Transverse colon (tissue), 4 donors: ENCODE measurements around the gene SLC38A10. TPM values are rescaled to one million over a fixed set of nuclear protein-coding genes. Genes with fewer than 3 reads are reported as not detected.

ENCODE experiments used
- DNase-seq: peaks from one replicate; pipeline ENCODE4 v3.0.0-alpha.2; 2019
- H3K27ac ChIP-seq, 4 donors: fragments of 200-600 bp; sonication (generic); 2 replicates each; pipeline ENCODE4 v1.5.1; 2016 to 2018; ENCODE audit warnings: inconsistent platforms in 4 of 4
- H3K27me3 ChIP-seq: fragments of 200-600 bp; sonication (generic); 2 replicates; pipeline ENCODE4 v1.5.1; 2017; ENCODE audit warnings: inconsistent platforms
- H3K36me3 ChIP-seq, 4 donors: fragments of 200-600 bp; sonication (generic); 2 replicates each; pipeline ENCODE4 v1.5.1; 2017 to 2019; ENCODE audit warnings: inconsistent platforms in 4 of 4
- H3K4me1 ChIP-seq, 4 donors: fragments of 200-600 bp; sonication (generic); 2 replicates each; pipeline ENCODE4 v1.5.1; 2017 to 2020; ENCODE audit warnings: inconsistent platforms in 4 of 4
- H3K4me3 ChIP-seq, 4 donors: fragments of 200-600 bp; sonication (generic); 1 replicate in 1 of 4; 2 replicates in 3 of 4; pipeline versions ENCODE4 v1.5.1 to v1.6.1; 2017 to 2019; ENCODE audit warnings: inconsistent platforms in 4 of 4
- H3K9me3 ChIP-seq, 2 donors: fragments of 200-600 bp; sonication (generic); 2 replicates each; pipeline ENCODE4 v1.5.1; 2017 to 2019; ENCODE audit warnings: inconsistent platforms in 2 of 2
- EP300 ChIP-seq: sonication (generic); formaldehyde crosslinking; IDR thresholded peaks from one replicate; pipeline ENCODE4 v1.6.1; 2017; ENCODE audit warnings: antibody characterized with exemption, low read depth
- POLR2A ChIP-seq: fragments of 450-650 bp; IDR thresholded peaks from one replicate; pipeline ENCODE4 v1.6.1; 2016; ENCODE audit warnings: antibody characterized with exemption, mild to moderate bottlenecking, moderate library complexity
- POLR2AphosphoS5 ChIP-seq, 3 donors: sonication (generic); formaldehyde crosslinking; IDR thresholded peaks; one replicate each; pipeline ENCODE4 v1.6.1; 2016; ENCODE audit warnings: antibody characterized with exemption in 3 of 3
- WGBS, 2 donors: methylation state at CpG; one replicate each; pipeline ENCODE4 v1.1.5; 2018; ENCODE audit warnings: low coverage in 1 of 2; 5-methylcytosine and 5-hydroxymethylcytosine counted together
- in situ Hi-C, 4 donors: fragments of 200-750 bp; cut with MboI; loops; one replicate each; pipeline versions ENCODE4 v1.15.0 to v1.15.1; 2017; ENCODE audit warnings: low sequenced_read_pairs in 3 of 4, low pct_ligation_motif_present in 1 of 4, low pct_unique_long_range_greater_than_20kb in 1 of 4
- intact Hi-C: fragments of 100-400 bp; cut with DNase I; formaldehyde crosslinking; loops from one replicate; pipeline ENCODE4 v1.15.1; 2023; ENCODE audit warnings: low total_unique reads
- total RNA-seq, 4 donors: library from RNA; depleted of rRNA; stranded (reverse); fragments of >200 nt; gene quantifications; one replicate each; pipeline ENCODE4 v1.1.0, GENCODE V29; 2016
- TF ChIP-seq, protein P1 (sequence below), 5 experiments: fragments of 200-600 bp in 3 of 5; fragments of 450-650 bp in 2 of 5; sonication (generic) in 3 of 5; IDR thresholded peaks; 1 replicate in 2 of 5; 2 replicates in 3 of 5; pipeline ENCODE4 v1.5.1; 2016 to 2017; ENCODE audit warnings: antibody characterized with exemption in 5 of 5, inconsistent platforms in 3 of 5, mild to moderate bottlenecking in 2 of 5, moderate library complexity in 1 of 5

The SLC38A10 gene
- total RNA-seq, 4 donors from 2014 or later = 94.9 to 113 (median 98.9) TPM

DNA sequence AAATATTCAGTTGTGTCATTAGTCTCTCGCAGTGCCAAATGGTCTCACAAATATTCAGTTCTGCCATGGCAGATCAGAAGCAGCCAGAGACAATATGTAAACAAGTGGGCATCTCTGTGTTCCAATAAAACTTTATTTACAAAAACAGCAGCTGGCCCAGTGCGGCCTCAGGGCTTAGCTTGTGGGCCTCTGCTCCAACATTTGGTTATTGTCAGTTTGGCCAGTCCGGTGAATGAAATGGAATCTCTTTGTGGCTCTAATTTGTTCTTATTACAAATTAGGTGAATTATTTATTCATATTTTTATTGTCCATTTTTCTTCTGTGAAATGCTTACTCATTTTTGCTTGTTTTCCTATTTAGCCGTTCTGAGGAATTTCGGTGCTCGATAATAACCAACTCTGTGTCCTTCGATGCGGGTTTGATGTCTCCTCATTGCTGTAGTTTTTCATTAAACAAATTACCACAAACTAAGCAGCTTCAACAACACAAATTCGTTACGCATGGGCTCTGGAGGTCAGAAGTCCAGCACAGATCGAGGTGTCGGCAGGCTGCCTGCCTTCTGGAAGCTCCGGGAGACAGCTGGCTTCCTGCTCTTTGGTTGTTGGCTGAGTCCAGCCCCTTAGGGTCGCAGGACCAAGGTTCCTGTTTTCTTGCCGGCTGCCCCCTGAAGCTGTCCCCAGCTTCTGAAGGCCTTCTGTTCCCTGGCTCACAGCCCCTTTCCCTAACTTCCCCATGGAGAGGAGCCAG, 4.1 kb upstream of the SLC38A10 start:
- no peak overlapping the region for H3K27ac ChIP-seq
- intact Hi-C loops = loop anchor here (10.0 kb wide), 2 partner anchors 64 to 96 kb away; partner anchors contain the start of genes BAHCC1, NDUFAF8 and TEPSIN

DNA sequence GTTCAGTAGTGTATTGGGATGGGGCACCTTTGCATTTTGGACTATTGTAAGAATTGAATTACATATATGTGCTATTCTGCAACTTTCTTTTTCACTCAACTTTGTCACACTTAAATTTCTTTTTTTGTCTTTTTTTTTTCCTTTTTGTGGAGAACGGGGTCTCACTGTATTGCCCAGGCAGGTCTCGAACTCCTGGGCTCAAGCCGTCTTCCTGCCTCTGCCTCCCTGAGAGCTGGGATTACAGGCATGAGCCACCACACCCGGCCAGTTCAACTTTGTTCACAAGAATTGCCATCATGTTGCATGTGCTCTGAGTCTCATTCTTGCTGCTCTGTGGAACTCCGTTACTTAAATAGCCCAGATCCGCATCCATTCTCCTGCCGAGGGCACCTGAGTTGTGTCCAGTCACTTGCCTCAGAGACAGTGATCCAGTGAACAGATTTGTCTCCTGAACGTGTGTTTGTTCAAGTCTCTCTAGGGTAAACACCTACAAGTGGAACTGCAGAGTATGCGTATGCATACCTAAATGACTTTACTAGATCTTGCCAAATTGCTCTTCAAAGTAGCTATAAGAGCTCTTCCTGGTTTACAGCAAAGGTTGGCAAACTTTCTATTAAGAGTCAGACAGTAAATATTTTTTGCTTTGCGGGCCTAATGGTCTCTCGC, 3.4 kb upstream of the SLC38A10 start:
- TF ChIP-seq POLR2A (no peak), POLR2AphosphoS5 (IDR thresholded peaks at IDR 0.05) (no peak), EP300 (no peak)
- TF ChIP-seq, protein P1, sequence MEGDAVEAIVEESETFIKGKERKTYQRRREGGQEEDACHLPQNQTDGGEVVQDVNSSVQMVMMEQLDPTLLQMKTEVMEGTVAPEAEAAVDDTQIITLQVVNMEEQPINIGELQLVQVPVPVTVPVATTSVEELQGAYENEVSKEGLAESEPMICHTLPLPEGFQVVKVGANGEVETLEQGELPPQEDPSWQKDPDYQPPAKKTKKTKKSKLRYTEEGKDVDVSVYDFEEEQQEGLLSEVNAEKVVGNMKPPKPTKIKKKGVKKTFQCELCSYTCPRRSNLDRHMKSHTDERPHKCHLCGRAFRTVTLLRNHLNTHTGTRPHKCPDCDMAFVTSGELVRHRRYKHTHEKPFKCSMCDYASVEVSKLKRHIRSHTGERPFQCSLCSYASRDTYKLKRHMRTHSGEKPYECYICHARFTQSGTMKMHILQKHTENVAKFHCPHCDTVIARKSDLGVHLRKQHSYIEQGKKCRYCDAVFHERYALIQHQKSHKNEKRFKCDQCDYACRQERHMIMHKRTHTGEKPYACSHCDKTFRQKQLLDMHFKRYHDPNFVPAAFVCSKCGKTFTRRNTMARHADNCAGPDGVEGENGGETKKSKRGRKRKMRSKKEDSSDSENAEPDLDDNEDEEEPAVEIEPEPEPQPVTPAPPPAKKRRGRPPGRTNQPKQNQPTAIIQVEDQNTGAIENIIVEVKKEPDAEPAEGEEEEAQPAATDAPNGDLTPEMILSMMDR (IDR thresholded peaks at IDR 0.05) = no peak
- in situ Hi-C loops = loop anchor here in 2 of 4 donors (25.0 kb wide), 2 partner anchors 89 to 189 kb away; partner anchors contain the start of gene BAHCC1 (in 1 of the 2)
- Histone ChIP-seq H3K4me1 (peaks cover 0 to 21% (median 19%) of the 10 kb centered on the region in 4 donors), H3K27me3 (no peaks in the 10 kb centered on the region), H3K9me3 (no peaks in the 10 kb centered on the region), H3K27ac (no peak overlapping the region), H3K4me3 (no peak overlapping the region), H3K36me3 (no peaks in the 10 kb centered on the region)
- no peak for DNase-seq
- intact Hi-C loops = loop anchor here (10.0 kb wide), 2 partner anchors 64 to 96 kb away; partner anchors contain the start of genes BAHCC1, NDUFAF8 and TEPSIN
- WGBS, 2 donors = 40 to 60% methylated on average over 1 to 11 of the region's 11 CpGs

More for the DNA sequence above, 4.1 kb upstream of the SLC38A10 start:
- in situ Hi-C loops = loop anchor here in 2 of 4 donors (25.0 kb wide), 2 partner anchors 88 to 188 kb away; partner anchors contain the start of gene BAHCC1 (in 1 of the 2)
- DNase-seq = no peak
- H3K36me3 ChIP-seq = no peaks in the 10 kb centered on the region
- no peak overlapping the region for H3K4me3 ChIP-seq
- no peaks in the 10 kb centered on the region for H3K27me3 ChIP-seq
- 86 to 96% methylated on average over 8 to 15 of the region's 15 CpGs for WGBS, 2 donors
- no peaks in the 10 kb centered on the region for H3K9me3 ChIP-seq
- TF ChIP-seq, protein P1 (IDR thresholded peaks at IDR 0.05) = no peak
- TF ChIP-seq POLR2AphosphoS5 (IDR thresholded peaks at IDR 0.05) = no peak
- H3K4me1 ChIP-seq = peaks cover 0 to 13% (median 12%) of the 10 kb centered on the region in 4 donors

DNA sequence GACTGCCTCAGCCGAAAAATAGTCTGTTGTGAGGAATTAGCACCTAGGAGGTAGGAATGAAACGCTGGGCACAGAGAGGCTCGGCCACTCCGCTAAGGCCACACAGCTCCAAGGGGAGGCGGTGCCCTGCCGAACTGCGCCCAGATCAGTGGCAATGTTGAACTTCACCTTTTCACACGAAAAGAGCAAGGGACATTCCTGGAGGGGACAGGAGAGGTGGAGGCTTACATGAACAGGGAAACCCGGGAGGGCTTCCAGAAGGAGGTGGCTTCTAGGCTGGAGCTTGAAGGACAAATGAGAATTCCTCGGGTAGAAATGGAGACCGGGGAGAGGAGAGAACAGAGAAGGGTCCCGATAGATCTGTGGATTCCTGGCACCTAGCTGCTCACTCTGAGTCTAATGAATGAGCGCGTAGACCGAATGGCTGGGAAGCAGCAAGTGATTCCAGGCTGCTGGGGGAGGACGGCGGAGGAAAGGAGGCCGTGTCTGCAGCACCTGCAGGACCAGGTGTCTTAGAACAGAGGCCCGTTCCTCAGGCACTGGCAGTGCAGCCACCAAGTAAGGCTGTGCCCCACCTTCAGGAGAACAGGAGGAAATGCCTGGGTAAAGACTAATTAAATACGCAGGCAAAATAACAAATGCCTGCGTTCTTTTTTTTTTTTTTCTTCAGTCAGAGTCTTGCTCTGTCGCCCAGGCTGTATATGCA, 722 bp upstream of the SLC38A10 start:
- no peak for TF ChIP-seq EP300
- TF ChIP-seq POLR2A = peak; percentile 82
- peak; percentile 64 to 91 (median 87) for TF ChIP-seq POLR2AphosphoS5 (IDR thresholded peaks at IDR 0.05)
- TF ChIP-seq, protein P1 (IDR thresholded peaks at IDR 0.05) = peak in 4 of 5 experiments; percentile 43 to 74 (median 58)
- Histone ChIP-seq H3K27me3 (no peaks in the 10 kb centered on the region), H3K36me3 (no peaks in the 10 kb centered on the region), H3K4me1 (peaks cover 8 to 42% (median 35%) of the 10 kb centered on the region in 4 donors), H3K27ac (peak overlapping the region; percentile 93 to 98 (median 94)), H3K4me3 (peak overlapping the region; percentile 78 to 95 (median 86)), H3K9me3 (no peaks in the 10 kb centered on the region)
- peak; percentile 83 for DNase-seq
- 10% methylated on average over 3 to 22 of the region's 22 CpGs for WGBS, 2 donors
- intact Hi-C loops = loop anchor here (10.0 kb wide), 2 partner anchors 61 to 99 kb away; partner anchors contain the start of genes BAHCC1, NDUFAF8 and TEPSIN
- in situ Hi-C loops = loop anchor here in 2 of 4 donors (25.0 kb wide), 2 partner anchors 91 to 191 kb away; partner anchors contain the start of gene BAHCC1 (in 1 of the 2)
